Naive B cell (primary cell): ENCODE data around the gene FAM171A2. TPM values are rescaled to one million over a fixed set of nuclear protein-coding genes. Genes with fewer than 3 reads are reported as not detected.
"Not testable (repeated sequence)": the region's sequence is repeated elsewhere in the genome, so short reads cannot be mapped to it uniquely, and the experiment has no call there.

Experiments used
- ATAC-seq, 2 donors: fragments of 150-1000 bp; cut with Tn5 transposase; 2 replicates each; pipeline ENCODE4 v1.10.0; 2021; ENCODE audit warnings: low read depth in 2 of 2, mild to moderate bottlenecking in 2 of 2, moderate library complexity in 2 of 2
- DNase-seq: peaks from one replicate; pipeline ENCODE4 v3.0.0; 2022
- H3K27ac Mint-ChIP-seq, 6 donors: one replicate each; pipeline ENCODE4 v1.8.0; 2020 to 2022; ENCODE audit warnings: mild to moderate bottlenecking in 6 of 6, mixed read lengths in 6 of 6, moderate library complexity in 5 of 6, inconsistent platforms in 2 of 6
- H3K27me3 Mint-ChIP-seq, 3 donors: one replicate each; pipeline ENCODE4 v1.8.0; 2021 to 2022; ENCODE audit warnings: mixed read lengths in 3 of 3, mild to moderate bottlenecking in 1 of 3
- H3K36me3 Mint-ChIP-seq, 2 donors: one replicate each; pipeline ENCODE4 v1.8.0; 2020 to 2022; ENCODE audit warnings: mixed read lengths in 2 of 2, inconsistent platforms in 1 of 2, mild to moderate bottlenecking in 1 of 2
- H3K4me1 Mint-ChIP-seq, 3 donors: one replicate each; pipeline ENCODE4 v1.8.0; 2020 to 2022; ENCODE audit warnings: mixed read lengths in 3 of 3, inconsistent platforms in 1 of 3, mild to moderate bottlenecking in 1 of 3, moderate library complexity in 1 of 3
- H3K4me3 Mint-ChIP-seq, 8 donors: one replicate each; pipeline ENCODE4 v1.8.0; 2020 to 2022; ENCODE audit warnings: mild to moderate bottlenecking in 8 of 8, mixed read lengths in 8 of 8, moderate library complexity in 8 of 8, inconsistent platforms in 2 of 8
- H3K9me3 Mint-ChIP-seq, 7 donors: one replicate each; pipeline ENCODE4 v1.8.0; 2020 to 2022; ENCODE audit warnings: mixed read lengths in 7 of 7, mild to moderate bottlenecking in 5 of 7, inconsistent platforms in 2 of 7, moderate library complexity in 1 of 7
- polyA plus RNA-seq, 6 donors: library from polyadenylated mRNA; unstranded; fragments of 300-500 nt; fragmentation: Illumina TruSeq; gene quantifications; one replicate each; pipeline ENCODE4 v1.2.3, GENCODE V29; 2021; ENCODE audit warnings: low read depth in 6 of 6

The FAM171A2 gene
- polyA plus RNA-seq, 6 donors from 2014 or later: 0.21 to 0.29 TPM; not detected in 4

DNA sequence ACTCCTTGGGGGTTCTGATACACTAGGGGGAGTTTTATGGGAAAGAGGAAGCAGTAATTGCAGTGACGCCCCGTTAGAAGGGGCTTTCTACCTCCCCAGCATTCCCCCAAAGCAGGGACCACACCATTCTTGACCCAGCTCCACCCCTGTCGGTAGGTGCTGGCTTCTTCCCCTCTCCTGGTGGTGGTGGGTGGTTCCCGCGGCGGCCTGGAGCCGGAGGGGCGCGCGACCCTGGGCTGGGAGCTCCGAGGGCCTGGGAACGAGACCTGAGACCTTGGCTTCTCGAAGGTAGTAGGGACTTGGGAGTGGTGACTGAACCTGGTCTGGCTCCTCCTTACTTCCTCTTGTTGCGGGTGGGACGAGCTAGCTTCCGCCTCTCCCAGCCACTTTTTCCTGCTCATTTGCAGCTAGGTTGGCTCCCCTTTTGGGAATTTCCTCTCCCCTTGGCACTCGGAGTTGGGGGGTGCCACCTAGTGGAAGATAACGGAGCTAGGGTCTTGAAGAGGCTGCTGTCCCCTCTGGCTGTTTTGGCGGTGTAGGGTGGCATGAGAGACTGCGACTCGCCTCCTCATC, 18.1 kb downstream of the FAM171A2 start:
- DNase-seq (peak; percentile 80), ATAC-seq (peak; percentile 63 to 69)
- H3K4me1 Mint-ChIP-seq: peaks cover 47 to 58% (median 57%) of the 10 kb centered on the region in 3 donors
- peak overlapping the region; percentile 88 to 99 (median 96) for H3K4me3 Mint-ChIP-seq
- H3K36me3 Mint-ChIP-seq: no peaks in the 10 kb centered on the region
- no peaks in the 10 kb centered on the region for H3K9me3 Mint-ChIP-seq
- peaks cover 0 to 18% (median 7%) of the 10 kb centered on the region in 3 donors for H3K27me3 Mint-ChIP-seq
- peak overlapping the region; percentile 83 to 98 (median 94) for H3K27ac Mint-ChIP-seq

DNA sequence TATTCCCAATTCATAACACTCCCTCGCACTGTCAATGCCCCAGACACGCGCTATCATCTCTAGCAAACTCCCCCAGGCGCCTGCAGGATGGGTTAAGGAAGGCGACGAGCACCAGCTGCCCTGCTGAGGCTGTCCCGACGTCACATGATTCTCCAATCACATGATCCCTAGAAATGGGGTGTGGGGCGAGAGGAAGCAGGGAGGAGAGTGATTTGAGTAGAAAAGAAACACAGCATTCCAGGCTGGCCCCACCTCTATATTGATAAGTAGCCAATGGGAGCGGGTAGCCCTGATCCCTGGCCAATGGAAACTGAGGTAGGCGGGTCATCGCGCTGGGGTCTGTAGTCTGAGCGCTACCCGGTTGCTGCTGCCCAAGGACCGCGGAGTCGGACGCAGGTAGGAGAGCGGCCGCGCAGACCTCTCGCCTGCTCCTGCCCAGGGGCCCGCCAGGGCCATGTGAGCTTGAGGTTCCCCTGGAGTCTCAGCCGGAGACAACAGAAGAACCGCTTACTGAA, 18.7 kb downstream of the FAM171A2 start, which contains the start of gene GRN:
TSS of gene GRN (plus strand) at position 364 of the 515 bp plus-strand sequence. CDS start 3,863 bp downstream, outside the sequence.
- Mint-ChIP-seq H3K4me1 (peaks cover 45 to 57% (median 53%) of the 10 kb centered on the region in 3 donors), H3K36me3 (no peaks in the 10 kb centered on the region), H3K4me3 (peak within 1 kb of the TSS; percentile 88 to 99 (median 96)), H3K27ac (peak within 1 kb of the TSS; percentile 83 to 98 (median 94)), H3K9me3 (no peaks in the 10 kb centered on the region), H3K27me3 (peaks cover 0 to 18% (median 7%) of the 10 kb centered on the region in 3 donors)
- peak; percentile 65 to 68 for ATAC-seq
- DNase-seq: peak; percentile 85

DNA sequence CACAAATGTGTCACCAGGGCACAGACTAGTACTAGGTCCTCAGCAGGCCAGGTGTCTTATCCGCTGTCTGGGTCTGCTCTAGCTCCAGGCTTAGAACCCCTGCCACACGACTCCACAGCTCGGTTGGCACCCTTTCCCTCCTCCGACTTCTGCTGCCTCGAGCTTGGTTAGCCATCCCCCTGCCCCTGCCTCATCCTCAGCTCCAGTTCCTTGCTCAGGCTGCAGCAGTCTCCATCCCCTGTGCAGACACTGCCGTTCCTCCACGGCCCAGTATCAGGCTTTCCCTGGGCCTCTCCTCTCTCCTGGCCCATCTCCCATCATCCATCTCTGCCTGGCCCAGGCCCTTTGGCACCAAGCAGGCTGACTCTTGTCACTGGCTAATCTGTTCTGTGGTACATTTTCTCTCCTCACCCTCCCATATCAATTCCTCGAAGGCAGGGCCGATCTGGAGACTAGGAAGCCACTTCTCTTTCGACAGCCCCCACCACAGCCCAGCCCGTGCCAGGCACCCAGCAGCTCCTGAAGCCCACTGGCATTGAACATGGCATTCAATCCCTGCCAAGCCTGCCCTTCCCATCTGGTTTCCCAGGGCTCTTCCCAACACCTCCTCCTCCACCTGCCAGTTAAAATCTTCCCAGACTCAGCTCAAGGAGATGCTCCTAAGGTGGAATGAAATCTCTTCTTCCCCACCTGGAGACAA, 20.0 kb downstream of the FAM171A2 start:
- Mint-ChIP-seq H3K27me3 (peaks cover 0 to 18% (median 7%) of the 10 kb centered on the region in 3 donors), H3K4me3 (peak overlapping the region in 5 of 8 donors; percentile 48 to 99 (median 76)), H3K9me3 (no peaks in the 10 kb centered on the region), H3K4me1 (peaks cover 36 to 47% (median 44%) of the 10 kb centered on the region in 3 donors), H3K36me3 (no peaks in the 10 kb centered on the region), H3K27ac (peak overlapping the region in 4 of 6 donors; percentile 31 to 98 (median 82))
- ATAC-seq (no peak), DNase-seq (no peak)

DNA sequence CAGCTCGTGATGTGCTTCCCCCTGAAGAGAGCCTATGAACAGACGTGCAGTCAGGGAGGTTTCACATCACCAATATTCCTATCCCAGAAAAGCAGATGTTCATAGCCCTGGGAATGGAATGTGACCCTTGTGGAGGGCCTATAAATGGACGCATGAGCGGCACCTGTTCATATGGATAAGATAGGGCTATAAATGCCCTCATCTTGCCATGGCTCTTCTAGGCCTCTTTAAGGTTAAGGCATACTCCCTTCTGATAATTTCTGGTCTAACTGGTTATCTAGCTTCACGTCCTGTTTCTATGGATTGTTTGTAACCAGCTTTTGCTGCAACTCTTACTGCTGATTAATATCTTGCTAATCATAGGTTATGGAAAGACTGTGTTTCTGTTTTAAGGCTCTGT, 23.1 kb downstream of the FAM171A2 start:
- Mint-ChIP-seq H3K27me3 (peaks cover 0 to 18% (median 7%) of the 10 kb centered on the region in 3 donors), H3K4me1 (peaks cover 12 to 17% (median 16%) of the 10 kb centered on the region in 3 donors)
- H3K36me3 Mint-ChIP-seq, H3K9me3 Mint-ChIP-seq, ATAC-seq, H3K27ac Mint-ChIP-seq, DNase-seq, H3K4me3 Mint-ChIP-seq: not testable (repeated sequence)

DNA sequence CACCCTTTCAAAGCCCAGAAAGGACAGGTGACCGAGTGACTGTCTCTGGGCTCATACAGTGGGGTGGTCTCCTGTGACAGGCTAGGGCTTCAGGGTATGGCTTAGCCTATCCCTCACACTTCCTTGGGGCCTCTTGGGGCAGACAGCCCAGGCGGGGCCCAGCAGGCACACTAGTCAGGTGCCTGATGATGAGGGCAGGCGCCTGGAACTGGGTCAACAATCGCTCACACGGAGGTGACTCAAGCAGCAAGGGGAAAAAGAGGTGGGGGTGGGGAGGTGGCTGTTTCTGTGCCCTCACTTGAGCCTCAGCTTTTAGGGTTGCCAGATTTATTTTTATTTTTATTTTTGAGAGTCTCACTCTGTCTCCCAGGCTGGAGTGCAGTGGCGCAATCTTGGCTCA, 25.0 kb downstream of the FAM171A2 start:
- no peaks in the 10 kb centered on the region for H3K36me3 Mint-ChIP-seq
- no peak overlapping the region for H3K4me3 Mint-ChIP-seq
- H3K27ac Mint-ChIP-seq: peak overlapping the region in 2 of 6 donors; percentile 10 to 66
- peaks cover 0 to 15% (median 3%) of the 10 kb centered on the region in 3 donors for H3K27me3 Mint-ChIP-seq
- ATAC-seq (no peak), DNase-seq (no peak)
- H3K4me1 Mint-ChIP-seq: peaks cover 6 to 10% (median 7%) of the 10 kb centered on the region in 3 donors
- H3K9me3 Mint-ChIP-seq: no peaks in the 10 kb centered on the region

DNA sequence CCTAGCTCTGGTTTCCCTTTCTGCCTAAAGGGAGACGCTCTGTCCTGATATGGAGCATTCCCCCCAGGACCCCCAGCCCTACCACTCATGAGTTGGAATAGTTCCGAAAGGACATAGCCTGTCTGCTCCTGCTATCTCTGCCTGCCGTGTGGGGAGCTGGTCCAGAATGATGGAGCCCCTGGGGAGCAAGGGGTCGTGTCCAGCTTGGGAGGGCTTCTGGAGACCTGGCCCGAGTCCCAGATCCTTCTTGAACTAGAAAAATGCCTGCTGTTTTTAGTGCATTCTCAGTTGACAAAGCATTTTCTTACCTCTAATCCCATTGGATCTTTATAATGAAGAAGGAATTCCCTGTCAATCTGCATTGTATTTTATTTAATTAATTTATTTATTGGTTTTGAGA, 27.7 kb downstream of the FAM171A2 start:
- H3K36me3 Mint-ChIP-seq: no peaks in the 10 kb centered on the region
- no peak overlapping the region for H3K27ac Mint-ChIP-seq
- no peak for ATAC-seq
- peaks cover 0 to 2% (median 0%) of the 10 kb centered on the region in 3 donors for H3K27me3 Mint-ChIP-seq
- H3K9me3 Mint-ChIP-seq: no peaks in the 10 kb centered on the region
- H3K4me1 Mint-ChIP-seq: peaks cover 10 to 15% (median 14%) of the 10 kb centered on the region in 3 donors
- no peak overlapping the region for H3K4me3 Mint-ChIP-seq
- DNase-seq: no peak

DNA sequence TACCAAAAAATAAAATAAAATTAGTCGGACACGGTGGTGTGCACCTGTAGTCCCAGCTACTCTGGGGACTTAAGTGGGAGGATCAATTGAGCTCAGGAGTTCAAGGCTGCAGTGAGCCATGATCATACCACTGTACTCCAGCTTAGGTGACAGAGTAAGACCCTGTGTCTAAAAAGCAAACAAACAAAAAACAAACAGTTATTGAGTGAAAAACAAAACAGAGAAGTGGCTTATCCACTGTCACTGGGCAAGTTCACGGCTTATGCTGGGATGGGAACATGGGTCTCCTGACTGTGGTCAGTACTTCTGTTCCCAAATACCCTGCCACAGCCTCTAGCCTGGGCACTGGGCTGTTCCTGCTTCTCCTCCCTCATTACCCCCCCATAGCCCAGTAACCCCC, 28.1 kb downstream of the FAM171A2 start:
- peaks cover 10 to 17% (median 17%) of the 10 kb centered on the region in 3 donors for H3K4me1 Mint-ChIP-seq
- DNase-seq (no peak), ATAC-seq (no peak)
- H3K27ac Mint-ChIP-seq: no peak overlapping the region
- no peak overlapping the region for H3K4me3 Mint-ChIP-seq
- H3K36me3 Mint-ChIP-seq: no peaks in the 10 kb centered on the region
- no peaks in the 10 kb centered on the region for H3K27me3 Mint-ChIP-seq
- no peaks in the 10 kb centered on the region for H3K9me3 Mint-ChIP-seq

DNA sequence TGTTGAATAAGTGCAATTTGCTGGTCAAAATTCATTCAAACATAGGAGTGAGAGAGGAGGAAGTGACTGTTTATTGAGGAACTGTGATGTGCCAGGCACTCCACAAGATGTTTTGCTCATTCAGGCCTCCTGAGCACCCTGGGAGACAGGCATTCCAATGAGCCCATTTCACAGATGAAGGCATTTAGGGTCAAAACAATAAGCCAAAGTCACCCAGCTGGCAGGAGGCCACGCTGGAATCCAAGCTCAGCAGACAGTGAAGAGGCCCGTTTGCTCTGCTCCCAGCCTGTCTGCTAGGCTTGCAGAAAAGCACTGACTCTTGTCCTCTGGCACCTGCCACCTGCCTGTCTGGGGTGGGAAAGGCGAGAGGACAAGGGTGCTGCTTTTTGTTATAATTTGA, 28.9 kb downstream of the FAM171A2 start:
- no peak for DNase-seq
- Mint-ChIP-seq H3K27ac (no peak overlapping the region), H3K9me3 (no peaks in the 10 kb centered on the region), H3K4me1 (peaks cover 10 to 17% (median 17%) of the 10 kb centered on the region in 3 donors), H3K36me3 (no peaks in the 10 kb centered on the region), H3K4me3 (no peak overlapping the region), H3K27me3 (no peaks in the 10 kb centered on the region)
- peak in 1 of 2 donors; percentile 27 for ATAC-seq

DNA sequence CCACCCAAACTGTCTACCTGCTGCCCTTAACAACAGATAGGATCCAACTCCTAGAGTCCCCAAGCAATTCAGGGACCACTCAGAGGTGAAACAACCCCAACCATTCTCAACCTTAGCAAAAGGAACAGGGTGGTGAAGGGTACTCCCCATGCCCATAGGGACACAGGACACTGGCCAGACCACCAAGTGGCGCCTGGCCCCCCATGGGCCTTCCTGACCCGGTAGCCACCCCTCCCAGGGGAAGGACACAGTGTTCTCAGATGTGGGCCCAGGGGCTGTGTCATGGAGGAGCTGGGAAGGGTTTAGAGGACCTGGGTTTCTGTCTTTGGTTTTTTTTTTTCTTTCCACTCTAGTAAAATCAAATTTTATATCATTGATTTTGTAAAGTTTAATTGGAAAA, 29.3 kb downstream of the FAM171A2 start:
- ATAC-seq: no peak
- Mint-ChIP-seq H3K36me3 (no peaks in the 10 kb centered on the region), H3K27me3 (no peaks in the 10 kb centered on the region), H3K27ac (peak overlapping the region in 1 of 6 donors; percentile 92), H3K4me3 (peak overlapping the region in 1 of 8 donors; percentile 20), H3K9me3 (no peaks in the 10 kb centered on the region), H3K4me1 (peaks cover 10 to 17% (median 17%) of the 10 kb centered on the region in 3 donors)
- DNase-seq: no peak

DNA sequence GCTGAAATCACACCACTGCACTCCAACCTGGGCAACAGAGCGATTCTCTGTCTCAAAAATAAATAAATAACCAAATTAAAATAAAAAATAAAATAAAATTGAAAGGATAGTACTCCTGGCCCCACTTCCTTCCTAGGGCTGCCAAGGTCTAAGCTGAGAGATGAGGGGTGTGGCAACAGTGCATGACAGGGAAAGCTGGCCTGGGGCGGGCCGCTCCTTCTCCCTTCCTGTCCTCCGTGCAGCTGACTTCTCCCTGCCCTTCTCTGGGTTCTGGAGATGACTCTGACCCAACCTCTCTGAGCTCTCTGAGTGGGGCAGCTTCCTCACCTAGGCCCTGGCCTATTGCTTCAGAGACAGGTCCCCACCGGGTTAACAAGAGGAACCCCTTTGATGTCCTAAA, 30.3 kb downstream of the FAM171A2 start:
- ATAC-seq (no peak), DNase-seq (no peak)
- Mint-ChIP-seq H3K4me3 (peak overlapping the region in 1 of 8 donors; percentile 3), H3K36me3 (no peaks in the 10 kb centered on the region), H3K9me3 (no peaks in the 10 kb centered on the region), H3K27ac (no peak overlapping the region), H3K4me1 (peaks cover 10 to 17% (median 17%) of the 10 kb centered on the region in 3 donors), H3K27me3 (no peaks in the 10 kb centered on the region)

DNA sequence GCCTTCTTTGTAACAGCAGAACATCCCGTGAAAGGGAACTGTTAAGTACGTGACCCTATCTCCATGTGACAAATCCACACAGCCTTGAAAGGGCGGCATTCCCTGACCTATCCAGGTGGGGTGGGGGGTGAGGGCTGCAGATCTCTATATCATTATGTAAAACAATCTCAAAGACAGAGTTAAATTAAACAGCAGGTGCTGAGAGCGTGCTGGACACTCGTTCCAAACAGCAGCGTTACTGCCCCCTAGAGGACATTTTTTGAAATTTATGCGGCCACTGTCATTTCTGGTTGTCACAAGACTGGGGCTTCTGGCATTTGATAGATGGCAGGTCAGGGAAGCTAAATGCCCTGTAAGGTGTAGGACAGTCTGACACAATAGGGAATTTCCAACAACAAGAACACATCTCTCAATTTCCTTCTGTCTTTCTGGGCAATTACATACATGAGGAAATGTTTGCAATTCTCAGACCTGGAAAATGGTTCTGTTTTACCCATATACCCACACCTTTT, 32.3 kb downstream of the FAM171A2 start:
- H3K9me3 Mint-ChIP-seq: no peaks in the 10 kb centered on the region
- H3K36me3 Mint-ChIP-seq: no peaks in the 10 kb centered on the region
- no peaks in the 10 kb centered on the region for H3K27me3 Mint-ChIP-seq
- peak overlapping the region in 2 of 8 donors; percentile 5 to 57 for H3K4me3 Mint-ChIP-seq
- ATAC-seq (peak; percentile 38 to 42), DNase-seq (peak; percentile 75)
- peaks cover 10 to 32% (median 17%) of the 10 kb centered on the region in 3 donors for H3K4me1 Mint-ChIP-seq
- H3K27ac Mint-ChIP-seq: peak overlapping the region in 3 of 6 donors; percentile 47 to 64 (median 55)

DNA sequence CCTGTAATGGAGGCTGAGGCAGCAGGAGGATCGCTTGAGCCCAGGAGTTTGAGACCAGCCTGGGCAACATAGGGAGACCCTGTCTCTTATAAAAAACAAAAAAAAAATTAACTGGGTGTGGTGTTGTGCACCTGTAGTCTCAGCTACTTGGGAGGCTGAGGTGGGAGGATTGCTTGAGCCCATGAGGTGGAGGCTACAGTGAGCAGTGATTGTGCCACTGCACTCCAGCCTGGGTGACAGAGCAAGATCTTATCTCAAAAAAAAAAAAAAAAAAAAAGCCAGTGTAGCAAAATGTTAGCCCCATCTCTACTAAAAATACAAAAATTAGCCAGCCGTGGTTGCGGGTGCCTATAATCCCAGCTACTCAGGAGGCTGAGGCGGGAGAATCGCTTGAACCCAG, 33.4 kb downstream of the FAM171A2 start:
- H3K4me3 Mint-ChIP-seq, H3K36me3 Mint-ChIP-seq, H3K27ac Mint-ChIP-seq, DNase-seq, H3K9me3 Mint-ChIP-seq, H3K27me3 Mint-ChIP-seq, ATAC-seq: not testable (repeated sequence)
- H3K4me1 Mint-ChIP-seq: peaks cover 10 to 38% (median 23%) of the 10 kb centered on the region in 3 donors

DNA sequence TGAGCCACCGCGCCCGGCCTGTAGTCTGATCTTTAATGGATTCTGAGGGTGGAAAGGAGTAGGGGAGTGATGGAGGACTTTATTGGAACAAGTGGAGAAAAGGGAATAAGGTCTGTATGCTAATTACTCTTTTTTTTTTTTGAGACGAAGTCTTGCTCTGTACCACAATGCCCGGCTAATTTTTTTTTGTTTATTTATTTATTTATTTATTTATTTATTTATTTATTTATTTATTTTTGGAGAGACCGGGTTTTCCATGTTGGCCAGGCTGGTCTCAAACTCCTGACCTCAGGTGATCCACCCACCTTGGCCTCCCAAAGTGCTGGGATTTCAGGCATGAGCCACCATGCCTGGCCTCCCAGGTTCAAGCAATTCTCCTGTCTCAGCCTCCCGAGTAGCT, 34.1 kb downstream of the FAM171A2 start:
- H3K36me3 Mint-ChIP-seq, ATAC-seq, H3K27ac Mint-ChIP-seq, H3K27me3 Mint-ChIP-seq, H3K4me3 Mint-ChIP-seq, DNase-seq, H3K9me3 Mint-ChIP-seq: not testable (repeated sequence)
- H3K4me1 Mint-ChIP-seq: peaks cover 7 to 38% (median 24%) of the 10 kb centered on the region in 3 donors
